Neural cell (in vitro differentiated cells): ENCODE data around the gene REEP5.

Experiments used
- EP300 ChIP-seq: fragments of 450-650 bp; conservative IDR thresholded peaks from 2 replicates; pipeline ENCODE4 v1.6.1; 2014; ENCODE audit warnings: antibody characterized with exemption, mild to moderate bottlenecking, moderate library complexity; ENCODE audit not compliant: poor library complexity, severe bottlenecking
- EZH2 ChIP-seq: fragments of 200-600, 300-800 bp; shearing (Covaris generic), sonication (generic); IDR thresholded peaks from 2 replicates; pipeline ENCODE4 v1.6.1; 2014; ENCODE audit warnings: antibody characterized with exemption, low read length, borderline replicate concordance, mild to moderate bottlenecking; ENCODE audit not compliant: insufficient read depth, poor library complexity, severe bottlenecking
- MXI1 ChIP-seq: fragments of 450-650 bp; conservative IDR thresholded peaks from 2 replicates; pipeline ENCODE4 v1.6.1; 2014; ENCODE audit warnings: antibody characterized with exemption, mild to moderate bottlenecking; ENCODE audit not compliant: poor library complexity, severe bottlenecking
- POLR2AphosphoS5 ChIP-seq: IDR thresholded peaks from 2 replicates; pipeline ENCODE4 v1.6.1; 2012
- RAD21 ChIP-seq: fragments of 450-650 bp; conservative IDR thresholded peaks from 2 replicates; pipeline ENCODE4 v1.6.1; 2014; ENCODE audit warnings: antibody characterized with exemption, mild to moderate bottlenecking, moderate library complexity
- SMC3 ChIP-seq: fragments of 450-650 bp; conservative IDR thresholded peaks from 2 replicates; pipeline ENCODE4 v1.6.1; 2014; ENCODE audit warnings: antibody characterized with exemption, mild to moderate bottlenecking, moderate library complexity; ENCODE audit not compliant: poor library complexity
- TAF1 ChIP-seq: IDR thresholded peaks from 2 replicates; pipeline ENCODE4 v1.6.1; 2012; ENCODE audit warnings: low read depth
- TF ChIP-seq, protein P1 (sequence below): fragments of 450-650 bp; IDR thresholded peaks from 2 replicates; pipeline ENCODE4 v1.5.1; 2014; ENCODE audit warnings: antibody characterized with exemption, mild to moderate bottlenecking, moderate library complexity; ENCODE audit not compliant: poor library complexity, severe bottlenecking
- TF ChIP-seq, protein P2 (sequence below): IDR thresholded peaks from 2 replicates; pipeline ENCODE4 v1.6.1; 2012; ENCODE audit warnings: borderline replicate concordance

DNA sequence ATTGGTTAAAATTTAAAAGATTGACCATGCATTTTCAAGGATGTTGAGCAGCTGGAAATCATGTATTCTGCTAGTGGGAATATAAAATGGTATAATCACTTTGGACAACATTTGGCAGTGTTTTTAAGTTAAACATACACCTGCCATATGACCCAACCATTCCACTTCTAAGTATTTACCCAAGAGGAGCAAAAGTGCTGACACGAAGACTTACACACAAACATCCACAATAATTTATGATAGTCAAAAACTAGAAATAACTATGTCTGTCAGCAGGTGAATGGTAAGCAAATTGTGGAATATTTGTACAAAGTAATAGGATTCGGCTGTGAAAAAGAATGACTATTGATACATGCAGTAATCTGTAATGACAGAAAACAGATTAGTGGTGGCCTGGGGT is 91.6 kb downstream of the REEP5 start:
- TF ChIP-seq, protein P1, sequence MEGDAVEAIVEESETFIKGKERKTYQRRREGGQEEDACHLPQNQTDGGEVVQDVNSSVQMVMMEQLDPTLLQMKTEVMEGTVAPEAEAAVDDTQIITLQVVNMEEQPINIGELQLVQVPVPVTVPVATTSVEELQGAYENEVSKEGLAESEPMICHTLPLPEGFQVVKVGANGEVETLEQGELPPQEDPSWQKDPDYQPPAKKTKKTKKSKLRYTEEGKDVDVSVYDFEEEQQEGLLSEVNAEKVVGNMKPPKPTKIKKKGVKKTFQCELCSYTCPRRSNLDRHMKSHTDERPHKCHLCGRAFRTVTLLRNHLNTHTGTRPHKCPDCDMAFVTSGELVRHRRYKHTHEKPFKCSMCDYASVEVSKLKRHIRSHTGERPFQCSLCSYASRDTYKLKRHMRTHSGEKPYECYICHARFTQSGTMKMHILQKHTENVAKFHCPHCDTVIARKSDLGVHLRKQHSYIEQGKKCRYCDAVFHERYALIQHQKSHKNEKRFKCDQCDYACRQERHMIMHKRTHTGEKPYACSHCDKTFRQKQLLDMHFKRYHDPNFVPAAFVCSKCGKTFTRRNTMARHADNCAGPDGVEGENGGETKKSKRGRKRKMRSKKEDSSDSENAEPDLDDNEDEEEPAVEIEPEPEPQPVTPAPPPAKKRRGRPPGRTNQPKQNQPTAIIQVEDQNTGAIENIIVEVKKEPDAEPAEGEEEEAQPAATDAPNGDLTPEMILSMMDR, result no peak
- TF ChIP-seq TAF1 (no peak), EZH2 (no peak), RAD21 (no peak), POLR2AphosphoS5 (no peak), EP300 (no peak), SMC3 (no peak), MXI1 (no peak)
- TF ChIP-seq, protein P2, sequence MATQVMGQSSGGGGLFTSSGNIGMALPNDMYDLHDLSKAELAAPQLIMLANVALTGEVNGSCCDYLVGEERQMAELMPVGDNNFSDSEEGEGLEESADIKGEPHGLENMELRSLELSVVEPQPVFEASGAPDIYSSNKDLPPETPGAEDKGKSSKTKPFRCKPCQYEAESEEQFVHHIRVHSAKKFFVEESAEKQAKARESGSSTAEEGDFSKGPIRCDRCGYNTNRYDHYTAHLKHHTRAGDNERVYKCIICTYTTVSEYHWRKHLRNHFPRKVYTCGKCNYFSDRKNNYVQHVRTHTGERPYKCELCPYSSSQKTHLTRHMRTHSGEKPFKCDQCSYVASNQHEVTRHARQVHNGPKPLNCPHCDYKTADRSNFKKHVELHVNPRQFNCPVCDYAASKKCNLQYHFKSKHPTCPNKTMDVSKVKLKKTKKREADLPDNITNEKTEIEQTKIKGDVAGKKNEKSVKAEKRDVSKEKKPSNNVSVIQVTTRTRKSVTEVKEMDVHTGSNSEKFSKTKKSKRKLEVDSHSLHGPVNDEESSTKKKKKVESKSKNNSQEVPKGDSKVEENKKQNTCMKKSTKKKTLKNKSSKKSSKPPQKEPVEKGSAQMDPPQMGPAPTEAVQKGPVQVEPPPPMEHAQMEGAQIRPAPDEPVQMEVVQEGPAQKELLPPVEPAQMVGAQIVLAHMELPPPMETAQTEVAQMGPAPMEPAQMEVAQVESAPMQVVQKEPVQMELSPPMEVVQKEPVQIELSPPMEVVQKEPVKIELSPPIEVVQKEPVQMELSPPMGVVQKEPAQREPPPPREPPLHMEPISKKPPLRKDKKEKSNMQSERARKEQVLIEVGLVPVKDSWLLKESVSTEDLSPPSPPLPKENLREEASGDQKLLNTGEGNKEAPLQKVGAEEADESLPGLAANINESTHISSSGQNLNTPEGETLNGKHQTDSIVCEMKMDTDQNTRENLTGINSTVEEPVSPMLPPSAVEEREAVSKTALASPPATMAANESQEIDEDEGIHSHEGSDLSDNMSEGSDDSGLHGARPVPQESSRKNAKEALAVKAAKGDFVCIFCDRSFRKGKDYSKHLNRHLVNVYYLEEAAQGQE, result no peak
